Cardiac fibroblast (primary cell): ENCODE results near the gene RAB7A.
A peak's percentile ranks its signal among the peaks of the same experiment; 100 is the strongest.

ENCODE experiments used
- DNase-seq, 2 donors: peaks; one replicate each; pipeline versions ENCODE4 v3.0.0 to v3.0.0-alpha.2; 2010; ENCODE audit warnings: low read depth in 2 of 2
- H3K4me3 ChIP-seq, 2 donors: replicated peaks in 1 of 2; 1 replicate in 1 of 2; 2 replicates in 1 of 2; pipeline ENCODE4 v1.5.1; 2011; ENCODE audit warnings: low read depth in 2 of 2, low read length in 2 of 2, mild to moderate bottlenecking in 2 of 2, moderate library complexity in 1 of 2
- CTCF ChIP-seq: IDR thresholded peaks from one replicate; pipeline ENCODE4 v1.5.1; 2011; ENCODE audit warnings: low read depth, mild to moderate bottlenecking, low read length, inconsistent platforms

Gene RAB7A

GRCh38 chr3:128849911-128850455 is 124.0 kb downstream of the RAB7A start:
- no peak for TF ChIP-seq CTCF
- H3K4me3 ChIP-seq: no peak overlapping the region
- DNase-seq: peak; percentile 25 to 26

- TF ChIP-seq CTCF: no peak
- H3K4me3 ChIP-seq: no peak overlapping the region
- DNase-seq: no peak
Measured at GRCh38 chr3:128850544-128850943, 124.6 kb downstream of the RAB7A start.

- no peak overlapping the region for H3K4me3 ChIP-seq
- no peak for DNase-seq
- TF ChIP-seq CTCF: no peak
Measured at GRCh38 chr3:128851601-128852000, 125.6 kb downstream of the RAB7A start.

- TF ChIP-seq CTCF: no peak
- no peak for DNase-seq
- no peak overlapping the region for H3K4me3 ChIP-seq
Measured at GRCh38 chr3:128853826-128854225, 127.8 kb downstream of the RAB7A start.

- no peak overlapping the region for H3K4me3 ChIP-seq
- no peak for DNase-seq
- TF ChIP-seq CTCF: no peak
Measured at GRCh38 chr3:128854475-128854874, 128.5 kb downstream of the RAB7A start.

- H3K4me3 ChIP-seq: no peak overlapping the region
- DNase-seq: no peak
- TF ChIP-seq CTCF: no peak
Measured at GRCh38 chr3:128855569-128855968, 129.6 kb downstream of the RAB7A start.

- no peak overlapping the region for H3K4me3 ChIP-seq
- no peak for DNase-seq
- TF ChIP-seq CTCF: no peak
Measured at GRCh38 chr3:128858167-128858566, 132.2 kb downstream of the RAB7A start.
